ENCODE data around the gene RAMACL. TPM values are rescaled to one million over a fixed set of nuclear protein-coding genes. Genes with fewer than 3 reads are reported as not detected.

RAMACL gene
- total and polyA plus RNA-seq, 2 of the 4 experiments (the other 2 are of a cell fraction) = 0.46 to 0.90 TPM

DNA sequence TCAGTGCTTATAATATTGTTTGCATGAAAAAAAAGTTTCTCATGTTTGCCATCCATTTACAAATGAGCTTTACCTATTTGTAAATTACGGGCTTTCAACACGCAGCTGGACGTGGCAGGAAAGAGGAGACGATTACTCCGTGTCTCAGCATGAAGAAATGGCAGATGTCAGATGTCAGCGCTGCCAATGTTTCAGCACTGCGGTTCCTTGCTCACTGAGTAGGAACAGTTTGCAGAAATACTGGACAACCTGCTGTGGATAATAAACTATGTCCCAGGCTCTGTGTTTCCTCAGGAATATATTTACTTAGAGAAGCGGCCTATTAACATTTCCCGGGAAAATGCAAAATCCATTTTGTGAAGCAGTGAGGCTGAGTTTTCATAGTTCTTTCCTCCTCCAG, 22.7 kb downstream of the RAMACL start:
- Histone ChIP-seq H3K36me3 (ENCODE audit: control insufficient read depth, insufficient read depth, low read length) (peaks cover 24% of the 10 kb centered on the region), H3K27me3 (ENCODE audit: control insufficient read depth, insufficient read depth, low read length) (no peaks in the 10 kb centered on the region), H3K4me3 (ENCODE audit: insufficient read depth, low read depth, low read length) (no peak overlapping the region), H4K5ac (ENCODE audit: low read depth, low read length) (no peak overlapping the region), H3K9ac (ENCODE audit: low read depth, low read length) (no peak overlapping the region), H2BK15ac (ENCODE audit: low read depth, low read length) (no peak overlapping the region), H4K91ac (ENCODE audit: insufficient read depth, low read depth, low read length) (no peak overlapping the region), H3K9me1 (ENCODE audit: insufficient read depth, low read length) (peaks cover 13% of the 10 kb centered on the region), H3K14ac (replicated peaks; ENCODE audit: low read depth, low read length) (no peak overlapping the region), H3K23ac (ENCODE audit: low read depth, low read length) (no peak overlapping the region), H2AK9ac (replicated peaks; ENCODE audit: low read depth, low read length, poor library complexity) (no peak overlapping the region), H3K56ac (ENCODE audit: extremely low read depth, insufficient read depth, low read length) (no peak overlapping the region), H2BK20ac (ENCODE audit: low read depth, low read length) (no peak overlapping the region), H3K9me3 (ENCODE audit: control insufficient read depth, insufficient read depth, low read length) (peaks cover 5% of the 10 kb centered on the region; the same call in 1 of the 2 replicates), H2AFZ (replicated peaks; ENCODE audit: low read length, poor library complexity) (no peak overlapping the region), H3K4me1 (ENCODE audit: control insufficient read depth, insufficient read depth, low read length) (peaks cover 10% of the 10 kb centered on the region; the same call in 1 of the 2 replicates), H2BK5ac (ENCODE audit: low read depth, low read length, poor library complexity, severe bottlenecking) (no peak overlapping the region), H3K18ac (ENCODE audit: low read depth, low read length) (no peak overlapping the region), H4K20me1 (ENCODE audit: insufficient read depth, low read length) (peaks cover 20% of the 10 kb centered on the region), H4K8ac (ENCODE audit: low read depth in 2 of 2, low read length in 2 of 2) (no peak overlapping the region), H3K27ac (ENCODE audit: insufficient read depth, low read length) (no peak overlapping the region), H3K4ac (ENCODE audit: low read depth, low read length) (no peak overlapping the region), H3K4me2 (ENCODE audit: low read depth, low read length) (no peak overlapping the region), H2BK120ac (ENCODE audit: low read depth, low read length) (no peak overlapping the region), H3K79me1 (ENCODE audit: low read depth in 1 of 2, low read length in 2 of 2) (peaks cover 3 to 42% of the 10 kb centered on the region in 2 experiments; a peak in 3 of 4 replicates), H2AK5ac (ENCODE audit: low read depth, low read length) (no peak overlapping the region; the same call in 1 of the 2 replicates)
- POLR2A ChIA-PET (ENCODE audit: unreplicated experiment) = no interaction called here
- in situ Hi-C loops (cut with MboI; ENCODE audit: low sequenced_read_pairs) (loop anchor here (5.0 kb wide), 1 partner anchor 63 kb away; the partner anchor contains the start of gene RPS6KA2), intact Hi-C loops (cut with micrococcal nuclease) (no loop called here), dilution Hi-C loops (cut with HindIII; ENCODE audit: low sequenced_read_pairs, unreplicated experiment) (no loop called here)
- TF ChIP-seq CEBPB (IDR thresholded peaks at IDR 0.05; ENCODE audit: low read depth, low read length) = no peak
- TF ChIP-seq MAFK (IDR thresholded peaks at IDR 0.05; ENCODE audit: low read depth, low read length) = no peak
- DNase-seq (no peak), ATAC-seq (ENCODE audit: low read depth) (no peak)
- BruUV-seq (replicated peaks) = no TSS peak
- CTCF ChIA-PET = no interaction called here
- WGBS, 2 experiments (ENCODE audit: extremely low coverage in 2 of 2, insufficient read length in 1 of 2) = 97% methylated on average over 6 of the region's 9 CpGs; no CpG with 5 or more reads in 1 of the 2 experiments

Data from IMR-90 (cell line).